Endothelial cell (in vitro differentiated cells): ENCODE measurements around the gene GALNT13. TPM values are rescaled to one million over a fixed set of nuclear protein-coding genes. Genes with fewer than 3 reads are reported as not detected.

Experiments used
- DNase-seq: peaks from one replicate; pipeline ENCODE4 v3.0.0; 2021; ENCODE audit warnings: low spot score
- H3K27ac Mint-ChIP-seq: one replicate; pipeline ENCODE4 v1.8.0; 2021; ENCODE audit warnings: mixed read lengths, inconsistent platforms; ENCODE audit not compliant: unreplicated experiment
- H3K27me3 Mint-ChIP-seq: one replicate; pipeline ENCODE4 v1.8.0; 2021; ENCODE audit warnings: mild to moderate bottlenecking, moderate library complexity, mixed read lengths, inconsistent platforms; ENCODE audit not compliant: unreplicated experiment
- H3K36me3 Mint-ChIP-seq: one replicate; pipeline ENCODE4 v1.8.0; 2021; ENCODE audit warnings: mild to moderate bottlenecking, low read depth, mixed read lengths, inconsistent platforms; ENCODE audit not compliant: unreplicated experiment
- H3K4me1 Mint-ChIP-seq: one replicate; pipeline ENCODE4 v1.8.0; 2021; ENCODE audit warnings: mild to moderate bottlenecking, mixed read lengths, inconsistent platforms; ENCODE audit not compliant: unreplicated experiment
- H3K4me3 Mint-ChIP-seq: one replicate; pipeline ENCODE4 v1.8.0; 2021; ENCODE audit warnings: mild to moderate bottlenecking, mixed read lengths, inconsistent platforms; ENCODE audit not compliant: unreplicated experiment
- H3K9me3 Mint-ChIP-seq: one replicate; pipeline ENCODE4 v1.8.0; 2021; ENCODE audit warnings: mixed read lengths, inconsistent platforms; ENCODE audit not compliant: unreplicated experiment
- total RNA-seq: library from RNA; stranded (reverse); fragmentation: NEBNext Ultra II Directional; extraction: Animal tissue kit (Norgen Biotek cat#: 25700); gene quantifications from one replicate; pipeline ENCODE4 v1.2.1, GENCODE V29; 2021; ENCODE audit not compliant: unreplicated experiment
- TF ChIP-seq, protein P1 (sequence below): fragments of 200-600 bp; sonication (generic); IDR thresholded peaks from one replicate; pipeline ENCODE4 v1.5.0; 2021; ENCODE audit warnings: antibody characterized with exemption; ENCODE audit not compliant: unreplicated experiment

The GALNT13 gene
- total RNA-seq, 1 donor from 2014 or later = 26.3 TPM

DNA sequence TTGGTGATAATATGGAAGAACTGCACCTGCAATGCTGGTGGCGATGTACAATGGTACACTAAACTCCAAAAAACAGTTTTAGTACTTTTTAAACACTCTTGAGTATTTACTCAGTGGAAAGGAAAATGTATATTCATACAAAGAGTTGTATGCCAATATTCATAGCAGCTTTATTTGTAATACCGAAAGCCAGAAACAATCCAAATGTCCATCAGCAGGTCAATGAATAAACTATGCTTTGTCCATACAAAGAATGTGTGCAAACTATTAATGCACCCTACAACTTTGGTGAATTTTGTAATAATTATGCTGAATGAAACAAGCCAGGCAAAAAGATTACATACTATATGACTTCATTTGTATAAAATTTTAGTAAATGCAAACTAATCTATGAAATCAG lies 396.3 kb downstream of the GALNT13 start:
- no peak for DNase-seq
- Mint-ChIP-seq H3K9me3 (no peaks in the 10 kb centered on the region), H3K4me3 (no peak overlapping the region), H3K4me1 (no peaks in the 10 kb centered on the region), H3K27ac (no peak overlapping the region), H3K36me3 (no peaks in the 10 kb centered on the region), H3K27me3 (no peaks in the 10 kb centered on the region)
- TF ChIP-seq, protein P1, sequence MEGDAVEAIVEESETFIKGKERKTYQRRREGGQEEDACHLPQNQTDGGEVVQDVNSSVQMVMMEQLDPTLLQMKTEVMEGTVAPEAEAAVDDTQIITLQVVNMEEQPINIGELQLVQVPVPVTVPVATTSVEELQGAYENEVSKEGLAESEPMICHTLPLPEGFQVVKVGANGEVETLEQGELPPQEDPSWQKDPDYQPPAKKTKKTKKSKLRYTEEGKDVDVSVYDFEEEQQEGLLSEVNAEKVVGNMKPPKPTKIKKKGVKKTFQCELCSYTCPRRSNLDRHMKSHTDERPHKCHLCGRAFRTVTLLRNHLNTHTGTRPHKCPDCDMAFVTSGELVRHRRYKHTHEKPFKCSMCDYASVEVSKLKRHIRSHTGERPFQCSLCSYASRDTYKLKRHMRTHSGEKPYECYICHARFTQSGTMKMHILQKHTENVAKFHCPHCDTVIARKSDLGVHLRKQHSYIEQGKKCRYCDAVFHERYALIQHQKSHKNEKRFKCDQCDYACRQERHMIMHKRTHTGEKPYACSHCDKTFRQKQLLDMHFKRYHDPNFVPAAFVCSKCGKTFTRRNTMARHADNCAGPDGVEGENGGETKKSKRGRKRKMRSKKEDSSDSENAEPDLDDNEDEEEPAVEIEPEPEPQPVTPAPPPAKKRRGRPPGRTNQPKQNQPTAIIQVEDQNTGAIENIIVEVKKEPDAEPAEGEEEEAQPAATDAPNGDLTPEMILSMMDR = no peak

GRCh38 chr2:154280543-154280942 lies 408.8 kb downstream of the GALNT13 start:
- no peak overlapping the region for H3K4me3 Mint-ChIP-seq
- peaks cover 11% of the 10 kb centered on the region for H3K36me3 Mint-ChIP-seq
- TF ChIP-seq, protein P1 = no peak
- no peak overlapping the region for H3K27ac Mint-ChIP-seq
- H3K4me1 Mint-ChIP-seq = no peaks in the 10 kb centered on the region
- H3K27me3 Mint-ChIP-seq = no peaks in the 10 kb centered on the region
- no peak for DNase-seq
- H3K9me3 Mint-ChIP-seq = no peaks in the 10 kb centered on the region

DNA sequence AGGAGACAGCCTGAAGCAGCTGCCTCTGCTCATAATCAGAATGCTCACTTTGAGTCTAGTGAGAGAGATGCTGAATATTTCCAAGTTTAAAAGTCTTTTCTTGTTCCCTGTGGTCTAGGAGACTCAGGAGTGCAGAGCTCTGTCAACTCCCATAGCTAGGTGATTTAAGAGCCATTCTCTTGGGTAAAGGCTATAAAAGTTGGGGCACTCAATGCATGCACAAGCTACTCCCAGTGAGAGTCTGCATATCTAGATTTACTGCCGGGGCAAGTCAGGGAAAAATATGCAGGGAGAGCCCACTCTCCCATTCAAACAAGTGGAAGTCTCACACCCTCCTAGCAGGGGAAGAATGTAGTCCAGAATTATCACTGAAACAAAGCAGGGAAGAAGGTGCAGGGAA lies 418.1 kb downstream of the GALNT13 start:
- Mint-ChIP-seq H3K4me3 (peak overlapping the region; percentile 43), H3K36me3 (peaks cover 36% of the 10 kb centered on the region), H3K4me1 (peaks cover 3% of the 10 kb centered on the region), H3K27ac (no peak overlapping the region), H3K27me3 (peaks cover 7% of the 10 kb centered on the region), H3K9me3 (peaks cover 5% of the 10 kb centered on the region)
- TF ChIP-seq, protein P1 = no peak
- no peak for DNase-seq

DNA sequence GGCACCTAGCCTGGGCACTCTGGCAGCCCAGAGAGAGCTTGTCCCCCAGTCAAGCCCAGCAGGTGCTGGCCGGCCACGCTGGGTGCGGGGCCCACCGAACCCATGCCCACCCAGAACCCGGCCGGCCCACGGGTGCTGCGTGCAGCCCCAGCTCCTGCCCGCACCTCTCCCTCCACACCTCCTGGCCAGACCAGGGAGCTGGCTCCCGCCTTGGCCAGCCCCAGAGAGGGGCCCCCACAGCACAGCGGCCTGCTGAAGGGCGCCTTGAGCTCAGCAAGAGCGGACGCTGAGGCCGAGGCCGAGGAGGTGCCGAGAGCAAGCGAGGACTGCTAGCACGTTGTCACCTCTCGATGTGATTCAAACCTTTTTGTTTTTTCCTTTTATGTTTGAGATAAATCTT lies 419.8 kb downstream of the GALNT13 start:
- no peak for DNase-seq
- TF ChIP-seq, protein P1 = no peak
- peaks cover 7% of the 10 kb centered on the region for H3K27me3 Mint-ChIP-seq
- peaks cover 36% of the 10 kb centered on the region for H3K36me3 Mint-ChIP-seq
- H3K9me3 Mint-ChIP-seq = peaks cover 5% of the 10 kb centered on the region
- no peak overlapping the region for H3K27ac Mint-ChIP-seq
- H3K4me1 Mint-ChIP-seq = peaks cover 3% of the 10 kb centered on the region
- H3K4me3 Mint-ChIP-seq = no peak overlapping the region

GRCh38 chr2:154291927-154292326 lies 420.2 kb downstream of the GALNT13 start:
- Mint-ChIP-seq H3K4me3 (no peak overlapping the region), H3K4me1 (peaks cover 3% of the 10 kb centered on the region), H3K27me3 (peaks cover 6% of the 10 kb centered on the region), H3K9me3 (peaks cover 5% of the 10 kb centered on the region), H3K27ac (no peak overlapping the region), H3K36me3 (peaks cover 32% of the 10 kb centered on the region)
- DNase-seq = no peak
- TF ChIP-seq, protein P1 = no peak
